ENCODE measurements around the gene FXYD7.
"Not testable (repeated sequence)": the region's sequence is repeated elsewhere in the genome, so short reads cannot be mapped to it uniquely, and the experiment has no call there.

The FXYD7 gene, protein sequence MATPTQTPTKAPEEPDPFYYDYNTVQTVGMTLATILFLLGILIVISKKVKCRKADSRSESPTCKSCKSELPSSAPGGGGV

GRCh38 chr19:35143231-35143715, at the start of gene FXYD7:
Gene FXYD7 (plus strand): TSS chr19:35143255. CDS start chr19:35143334, 79 bp downstream.
- DNase-seq: no peak

DNA sequence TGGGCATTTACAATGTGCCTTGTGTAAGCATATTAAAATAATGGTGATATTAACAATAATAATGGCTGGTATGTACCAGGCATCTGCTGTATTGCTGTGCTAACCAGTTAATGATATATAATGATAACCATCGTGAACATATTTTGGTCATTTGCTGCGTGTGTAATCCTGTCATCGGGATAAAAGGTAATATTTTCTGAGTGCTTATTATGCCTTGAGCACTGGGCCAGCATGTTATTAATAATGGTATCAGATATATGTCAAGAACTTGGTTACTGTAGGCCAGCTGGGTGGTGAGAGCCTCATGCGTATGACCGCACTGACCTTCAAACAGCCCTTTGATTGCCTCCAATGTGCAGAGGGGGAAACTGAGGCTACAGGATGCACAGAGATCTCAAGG, 49.6 kb upstream of the FXYD7 start:
- DNase-seq: no peak

DNA sequence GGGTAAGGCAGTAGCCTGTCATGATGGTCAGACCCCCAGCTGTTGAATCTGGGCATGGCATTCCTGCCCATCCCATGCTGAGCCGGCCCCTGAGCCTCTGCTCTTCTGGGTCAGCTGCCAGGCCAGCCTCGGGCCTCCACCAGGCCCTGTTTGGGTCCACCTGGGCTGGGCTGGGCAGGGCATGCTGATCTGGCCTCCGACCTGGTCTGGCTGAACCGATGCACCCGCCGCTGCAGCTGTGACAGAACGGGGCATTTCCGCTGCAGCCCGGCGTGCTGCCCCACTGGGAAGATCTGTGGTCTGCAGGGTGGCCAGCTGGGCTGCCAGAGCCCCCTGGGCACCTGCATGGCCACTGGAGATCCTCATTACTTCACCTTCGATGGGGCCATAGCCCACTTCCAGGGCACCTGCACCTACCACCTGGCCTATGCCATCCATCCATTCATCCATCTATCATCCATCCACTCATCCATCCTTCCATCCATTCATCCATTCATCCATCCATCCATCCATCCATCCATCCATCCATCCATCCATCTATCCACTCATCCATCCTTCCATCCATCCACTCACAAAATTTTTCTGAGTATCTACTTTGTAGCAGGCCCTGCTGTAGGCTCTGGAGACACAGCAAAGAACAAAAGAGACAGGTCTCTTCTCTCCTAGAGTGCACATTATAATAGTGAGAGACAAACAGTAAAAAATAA, 49.0 kb upstream of the FXYD7 start:
- no peak for DNase-seq

DNA sequence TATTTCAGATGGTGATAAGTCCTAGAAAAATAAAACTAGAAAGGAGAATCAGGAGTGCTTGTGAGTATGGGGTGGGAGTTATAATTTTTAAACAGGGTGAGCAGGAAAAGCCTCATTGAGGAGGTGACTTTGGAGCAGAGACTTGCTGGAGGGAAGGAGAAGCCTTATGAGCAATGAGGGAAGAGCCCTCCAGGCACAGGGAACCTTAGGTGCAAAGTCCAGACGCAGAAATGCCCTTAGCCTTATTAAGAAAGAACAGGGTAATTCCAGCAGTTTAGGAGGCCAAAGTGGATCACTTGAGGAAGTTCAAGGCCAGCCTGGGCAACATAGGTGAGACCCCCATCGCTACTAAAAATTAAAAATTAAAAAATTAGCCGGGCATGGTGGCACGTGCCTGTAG, 48.4 kb upstream of the FXYD7 start:
- DNase-seq: no peak

GRCh38 chr19:35095667-35096368, 47.2 kb upstream of the FXYD7 start:
- DNase-seq: no peak

GRCh38 chr19:35098413-35099049, 44.5 kb upstream of the FXYD7 start:
- DNase-seq: no peak

DNA sequence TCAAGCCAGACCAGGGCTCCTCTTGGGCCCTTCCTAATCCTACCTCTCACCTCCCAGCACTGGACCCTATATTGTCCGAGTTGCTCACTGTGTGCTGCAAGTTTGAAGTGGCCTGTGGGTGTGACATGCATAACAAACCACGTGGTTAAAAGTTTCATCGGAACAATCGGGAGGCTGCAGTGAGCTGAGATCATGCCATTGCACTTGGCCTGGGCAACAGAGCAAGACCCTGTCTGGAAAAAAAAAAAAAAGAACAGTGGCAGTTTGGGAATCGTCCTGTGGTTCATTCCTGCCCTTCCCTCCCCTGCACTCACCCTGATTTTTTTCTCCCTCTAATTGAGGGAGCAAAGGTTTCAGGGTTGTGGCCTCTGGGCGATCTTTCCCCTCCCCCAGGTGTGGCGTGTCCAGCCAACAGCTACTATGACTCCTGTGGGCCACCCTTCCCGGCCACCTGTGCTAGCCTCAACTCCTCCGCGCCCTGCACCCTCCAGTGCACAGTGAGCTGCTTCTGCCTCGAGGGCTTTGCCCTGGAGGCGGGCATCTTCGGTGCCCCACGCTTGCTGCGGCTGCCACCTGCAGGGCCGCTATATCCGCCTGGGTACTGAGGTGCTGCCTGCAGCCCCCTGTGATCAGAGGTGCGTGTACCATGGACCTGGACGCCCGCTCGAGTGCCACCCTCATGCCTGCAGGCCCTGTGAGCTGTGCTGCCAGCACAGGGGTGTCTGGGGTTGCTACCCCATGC, 43.7 kb upstream of the FXYD7 start:
- DNase-seq: no peak

- no peak for DNase-seq
Observed at GRCh38 chr19:35099897-35100275, 43.2 kb upstream of the FXYD7 start.

DNA sequence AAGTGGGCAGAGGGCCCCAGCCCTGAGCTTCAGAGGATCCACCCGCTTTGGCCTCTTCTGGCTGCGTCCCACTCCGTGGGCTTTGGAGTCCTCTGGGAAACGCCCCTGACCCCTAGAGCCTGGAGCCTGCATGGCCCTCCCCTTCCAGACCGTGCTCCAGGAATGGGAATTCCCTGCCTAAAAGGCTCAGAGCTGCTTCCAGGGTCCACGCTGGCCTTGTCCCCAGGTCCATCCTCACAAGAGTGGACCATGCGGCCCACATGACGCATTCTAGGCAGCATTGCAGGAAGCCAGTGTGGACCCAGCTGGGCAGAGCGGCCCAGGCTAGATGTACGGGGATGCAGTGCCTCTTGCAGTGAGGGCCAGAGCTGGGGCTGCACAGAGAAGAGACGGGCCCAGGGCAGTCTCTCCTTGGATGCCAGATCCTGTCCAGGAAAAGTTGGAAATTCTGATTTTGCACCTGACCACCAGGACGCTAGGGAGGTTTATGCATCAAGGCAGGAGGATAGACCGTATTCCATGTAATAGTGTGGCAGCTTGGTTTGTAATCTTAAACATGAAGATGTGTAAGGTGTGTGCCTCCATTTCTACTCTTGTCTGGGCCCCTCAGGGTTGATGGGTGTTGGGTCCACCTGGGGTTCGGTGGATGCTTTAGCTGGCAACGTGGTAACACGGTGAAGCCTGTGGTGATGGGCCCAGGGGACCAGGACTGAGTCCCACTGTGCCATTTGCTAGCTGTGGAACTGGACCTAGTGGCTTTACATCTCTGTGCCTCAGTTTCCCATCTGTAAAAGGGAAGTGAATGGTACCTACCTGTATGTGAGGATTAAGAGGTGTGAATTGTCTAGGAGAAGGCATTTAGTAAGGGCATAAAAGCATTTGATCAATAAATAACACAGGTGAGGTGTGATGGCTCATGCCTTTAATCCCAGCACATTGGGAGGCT, 42.2 kb upstream of the FXYD7 start:
- no peak for DNase-seq

- not testable (repeated sequence) for DNase-seq
Observed at GRCh38 chr19:35101949-35102348, 41.1 kb upstream of the FXYD7 start.

DNA sequence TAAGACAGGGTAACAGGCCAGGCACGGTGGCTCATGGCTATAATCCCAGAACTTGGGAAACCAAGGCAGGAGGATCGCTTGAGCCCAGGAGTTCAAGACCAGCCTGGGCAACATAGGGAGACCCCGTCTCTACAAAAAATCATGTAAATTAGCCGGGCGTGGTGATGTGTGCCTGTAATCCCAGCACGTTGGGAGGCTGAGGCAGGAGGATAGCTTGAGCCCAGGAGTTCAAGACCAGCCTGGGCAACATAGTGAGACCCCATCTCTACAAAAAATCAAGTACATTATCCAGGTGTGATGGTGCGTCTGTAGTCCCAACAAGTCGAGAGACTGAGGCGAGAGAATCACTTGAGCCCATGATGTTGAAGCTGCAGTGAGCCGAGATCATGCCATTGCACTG, 39.4 kb upstream of the FXYD7 start:
- DNase-seq: not testable (repeated sequence)

- DNase-seq: no peak
Observed at GRCh38 chr19:35104361-35104760, 38.7 kb upstream of the FXYD7 start.

- no peak for DNase-seq
Observed at GRCh38 chr19:35105047-35105410, 38.0 kb upstream of the FXYD7 start.

- DNase-seq: no peak
Observed at GRCh38 chr19:35105411-35106290, 37.4 kb upstream of the FXYD7 start.

GRCh38 chr19:35106291-35106583, 36.8 kb upstream of the FXYD7 start:
- DNase-seq: no peak

DNA sequence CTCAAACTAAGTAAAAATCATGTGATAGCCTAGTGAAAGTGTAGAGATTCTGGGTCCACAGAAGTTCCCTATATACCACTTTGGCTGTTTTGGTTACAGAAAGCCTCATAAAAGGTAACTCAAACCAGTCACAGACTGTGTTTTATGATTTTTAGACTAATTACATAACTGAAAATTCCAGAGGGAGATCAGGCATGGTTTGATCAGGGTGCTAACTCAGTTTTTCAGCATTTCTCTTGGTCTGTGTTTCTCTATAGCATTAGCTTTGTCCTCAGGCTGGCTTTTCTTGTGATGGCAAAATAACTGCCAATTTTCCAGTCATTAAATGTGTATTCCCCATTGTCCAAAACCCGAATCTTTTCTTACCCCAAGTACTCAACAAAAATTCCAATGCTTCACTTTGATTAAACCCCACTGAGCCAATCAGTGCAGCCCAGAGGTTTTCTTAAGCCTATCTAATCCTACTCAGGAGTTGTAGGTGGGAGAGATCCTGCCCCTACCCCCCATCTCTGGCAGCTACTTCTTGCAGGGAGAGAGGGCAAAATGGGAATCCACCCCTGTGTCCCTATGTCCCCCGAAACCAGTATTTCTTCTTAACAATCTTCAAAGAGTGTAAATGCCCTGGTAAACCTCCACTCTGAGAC, 36.0 kb upstream of the FXYD7 start:
- no peak for DNase-seq

DNA sequence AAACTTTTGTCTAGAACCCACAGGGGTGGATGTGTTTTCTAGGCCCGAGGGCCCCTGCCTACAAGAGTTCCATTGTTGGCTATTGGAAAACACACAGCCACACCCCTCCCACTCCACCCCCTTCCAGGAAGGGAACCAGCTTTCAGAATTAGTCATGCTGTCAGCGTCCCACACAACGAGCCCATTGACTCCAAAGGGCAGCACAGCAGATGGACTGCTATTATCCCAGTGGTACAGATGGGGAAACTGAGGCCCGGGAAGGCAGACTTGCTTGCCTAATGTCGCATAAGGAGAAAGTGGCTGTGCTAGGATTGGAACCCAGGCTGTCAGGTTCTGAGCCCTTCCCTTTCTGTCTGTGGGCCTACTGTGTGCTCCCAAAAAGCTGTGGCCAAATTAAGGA, 35.5 kb upstream of the FXYD7 start:
- no peak for DNase-seq

- no peak for DNase-seq
Observed at GRCh38 chr19:35108730-35109129, 34.3 kb upstream of the FXYD7 start.

DNA sequence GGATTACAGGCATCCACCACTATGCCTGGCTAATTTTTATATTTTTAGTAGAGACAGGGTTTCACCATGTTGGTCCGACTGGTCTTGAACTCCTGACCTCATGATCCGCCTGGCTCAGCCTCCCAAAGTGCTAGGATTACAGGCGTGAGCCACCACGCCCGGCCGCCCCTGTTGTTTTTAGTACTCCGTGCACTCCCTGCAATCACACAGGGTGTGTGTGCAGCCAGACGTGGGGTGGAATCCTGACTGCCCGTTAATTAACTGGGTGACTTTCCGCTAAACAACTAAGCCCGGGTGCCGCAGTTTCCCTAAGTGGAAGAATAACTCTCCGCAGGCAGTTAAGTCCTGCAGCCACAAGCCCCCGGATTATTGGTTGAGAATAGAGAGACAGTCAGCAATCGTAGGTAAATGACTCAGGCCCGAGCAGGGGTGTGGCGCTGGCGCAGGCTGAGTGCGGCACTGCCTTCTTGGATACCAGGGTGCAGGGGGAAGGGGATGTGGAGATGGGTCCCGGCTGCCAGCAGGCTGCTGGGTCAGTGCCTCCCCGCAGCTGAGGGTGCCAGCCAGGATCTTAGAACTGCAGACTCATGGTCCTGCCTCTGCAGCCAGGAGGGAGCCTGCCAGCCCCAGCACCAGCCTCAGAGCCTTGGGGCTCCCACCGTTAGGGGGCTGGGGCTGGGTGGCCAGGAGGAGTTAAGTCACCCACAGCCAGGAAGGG, 33.5 kb upstream of the FXYD7 start:
- DNase-seq: no peak

DNA sequence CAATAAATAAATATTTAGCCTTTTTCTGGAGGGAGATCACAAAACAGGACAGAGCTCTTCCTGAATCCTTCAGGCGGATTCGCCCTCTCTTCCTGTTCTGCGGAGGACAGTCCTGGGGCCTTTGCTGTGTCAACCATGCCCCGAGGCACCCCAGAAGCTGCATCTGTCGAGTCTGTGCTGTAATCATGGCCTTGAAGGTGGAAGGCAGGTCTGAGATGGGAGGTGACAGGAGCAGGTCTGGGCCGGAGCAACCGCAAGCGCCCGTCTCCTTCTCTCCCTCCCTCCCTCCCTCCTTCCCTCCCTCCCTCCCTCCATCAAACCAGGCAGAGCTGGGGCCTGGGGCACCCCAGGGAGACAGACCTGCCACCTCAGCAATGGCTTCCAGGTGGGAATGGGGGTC, 32.1 kb upstream of the FXYD7 start:
- no peak for DNase-seq
